Stimulated activated CD8-positive, alpha-beta memory T cell treated with anti-CD3 and anti-CD28 coated beads, Interleukin-12 subunit alpha, Interleukin-12 subunit beta, amount 100 ng/mL, for 1 hour (primary cell): ENCODE results near the gene PPP1R15A.
A peak's percentile ranks its signal among the peaks of the same experiment; 100 is the strongest.
"Not testable (repeated sequence)": the region's sequence is repeated elsewhere in the genome, so short reads cannot be mapped to it uniquely, and the experiment has no call there.

ENCODE experiments used
- DNase-seq: peaks from one replicate; pipeline ENCODE4 v3.0.0-alpha.2; 2020; ENCODE audit warnings: low read depth

The PPP1R15A gene

DNA sequence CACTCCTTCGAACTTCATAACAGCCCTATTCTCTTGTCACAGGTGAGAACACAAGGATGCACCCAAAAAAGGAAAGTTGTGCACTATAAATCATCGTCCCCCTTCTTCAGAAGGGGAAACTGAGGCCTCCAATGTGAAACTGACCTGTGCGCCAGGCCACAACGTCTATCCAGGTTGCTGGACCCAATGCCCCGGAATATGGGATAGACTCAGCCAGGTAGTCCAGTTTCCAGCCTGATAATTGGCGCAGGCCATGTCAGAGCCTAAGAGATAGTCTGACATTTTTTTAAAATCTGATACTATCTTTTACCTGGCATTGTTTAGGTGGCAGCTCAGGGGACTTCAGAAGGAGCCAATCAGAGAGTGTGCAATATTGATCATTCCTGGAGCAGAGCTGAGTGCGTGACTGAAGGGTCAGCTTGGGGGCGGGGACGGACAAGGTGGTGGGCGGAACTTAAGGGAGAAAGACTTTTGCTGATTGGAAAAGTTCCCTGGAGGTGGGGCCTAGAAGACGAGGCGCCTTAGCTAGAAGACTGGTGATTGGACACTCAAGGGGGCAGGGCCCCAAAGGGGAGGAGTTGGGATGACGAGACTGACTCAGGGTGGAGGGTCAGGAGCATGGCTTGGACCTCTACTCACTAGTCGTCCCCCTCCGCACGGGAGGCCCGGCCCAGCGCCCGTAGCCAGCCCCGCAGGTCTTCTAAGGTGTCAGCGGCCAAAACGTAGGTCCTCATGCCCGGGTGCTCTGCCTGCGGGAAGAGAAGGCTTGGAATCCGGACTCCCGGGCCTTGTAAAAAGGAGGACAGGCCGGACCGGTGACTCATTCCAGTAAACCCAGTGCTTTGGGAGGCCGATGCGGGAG is 12.3 kb upstream of the PPP1R15A start:
- DNase-seq, result no peak

GRCh38 chr19:48861313-48861712 is 10.9 kb upstream of the PPP1R15A start:
- no peak for DNase-seq

DNA sequence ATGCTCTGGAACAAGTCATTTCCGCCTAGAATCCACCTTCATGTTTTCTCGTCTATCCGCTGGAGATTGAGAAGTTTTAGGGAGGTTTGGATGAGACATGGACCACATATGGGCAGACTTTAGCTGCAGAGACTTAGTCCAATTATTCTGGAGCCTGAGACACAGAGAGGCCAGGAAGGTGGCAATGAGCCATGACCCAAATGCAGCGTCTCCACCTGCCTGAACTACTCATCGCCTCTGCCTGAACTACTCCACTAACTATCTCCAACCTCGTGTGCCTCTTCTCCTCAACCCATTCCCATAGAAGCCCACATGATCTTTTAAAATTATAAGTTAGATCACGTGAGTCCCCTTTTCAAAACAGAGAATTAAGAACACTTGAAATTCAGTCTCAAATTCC is 9.4 kb upstream of the PPP1R15A start:
- no peak for DNase-seq

DNA sequence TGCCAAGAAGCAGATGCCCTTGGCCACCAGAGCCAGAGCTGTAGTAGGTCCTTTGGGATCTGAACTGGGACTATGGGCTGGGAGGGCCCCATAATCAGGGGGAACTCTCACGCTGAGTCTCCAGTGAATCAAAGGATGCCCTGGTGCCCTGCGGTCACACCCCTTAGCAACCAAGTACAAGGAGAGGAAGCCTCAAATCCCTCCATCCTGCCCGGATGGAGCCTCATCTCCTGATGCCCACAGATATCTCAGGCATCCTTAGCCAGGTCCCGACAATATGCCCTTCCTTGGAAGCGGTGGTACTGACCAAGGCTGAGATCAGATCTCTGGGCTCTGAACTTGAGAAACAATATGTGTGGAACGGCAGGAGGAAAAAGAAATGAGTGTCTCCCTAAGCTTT is 5.5 kb upstream of the PPP1R15A start:
- no peak for DNase-seq

DNA sequence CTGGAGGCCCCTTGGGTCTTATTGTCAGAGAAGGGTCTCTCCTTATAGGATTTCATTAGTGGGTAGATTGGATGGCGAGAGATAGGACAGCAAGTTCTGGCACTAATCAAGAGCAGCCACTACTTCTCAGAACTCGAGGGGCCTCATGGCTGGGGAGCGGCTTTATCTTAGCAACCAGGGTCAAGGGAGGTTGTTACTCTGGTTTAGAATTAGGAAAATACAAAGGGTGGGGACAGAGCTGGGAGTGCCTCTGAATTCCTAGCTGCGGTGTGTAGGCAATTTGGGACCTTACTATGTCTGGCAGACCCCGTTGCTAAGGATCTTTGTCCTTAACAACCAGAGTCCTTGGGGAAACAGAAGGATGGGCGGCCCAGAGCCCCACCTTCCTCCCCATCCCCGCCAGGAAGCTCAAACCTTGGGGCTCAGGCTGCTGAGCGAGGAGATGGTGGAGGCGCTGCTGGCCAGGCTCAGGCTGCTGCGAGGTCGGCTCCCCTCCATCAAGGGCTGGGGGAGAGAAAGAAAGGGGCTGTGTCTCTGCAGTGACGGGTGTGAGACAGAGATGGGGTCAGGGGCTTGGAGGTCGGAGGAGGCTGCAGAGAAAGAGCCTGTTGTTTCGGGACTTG is 5.0 kb upstream of the PPP1R15A start:
- no peak for DNase-seq

- DNase-seq, result no peak
These were observed 4.5 kb upstream of the PPP1R15A start for GRCh38 chr19:48867746-48868113.

DNA sequence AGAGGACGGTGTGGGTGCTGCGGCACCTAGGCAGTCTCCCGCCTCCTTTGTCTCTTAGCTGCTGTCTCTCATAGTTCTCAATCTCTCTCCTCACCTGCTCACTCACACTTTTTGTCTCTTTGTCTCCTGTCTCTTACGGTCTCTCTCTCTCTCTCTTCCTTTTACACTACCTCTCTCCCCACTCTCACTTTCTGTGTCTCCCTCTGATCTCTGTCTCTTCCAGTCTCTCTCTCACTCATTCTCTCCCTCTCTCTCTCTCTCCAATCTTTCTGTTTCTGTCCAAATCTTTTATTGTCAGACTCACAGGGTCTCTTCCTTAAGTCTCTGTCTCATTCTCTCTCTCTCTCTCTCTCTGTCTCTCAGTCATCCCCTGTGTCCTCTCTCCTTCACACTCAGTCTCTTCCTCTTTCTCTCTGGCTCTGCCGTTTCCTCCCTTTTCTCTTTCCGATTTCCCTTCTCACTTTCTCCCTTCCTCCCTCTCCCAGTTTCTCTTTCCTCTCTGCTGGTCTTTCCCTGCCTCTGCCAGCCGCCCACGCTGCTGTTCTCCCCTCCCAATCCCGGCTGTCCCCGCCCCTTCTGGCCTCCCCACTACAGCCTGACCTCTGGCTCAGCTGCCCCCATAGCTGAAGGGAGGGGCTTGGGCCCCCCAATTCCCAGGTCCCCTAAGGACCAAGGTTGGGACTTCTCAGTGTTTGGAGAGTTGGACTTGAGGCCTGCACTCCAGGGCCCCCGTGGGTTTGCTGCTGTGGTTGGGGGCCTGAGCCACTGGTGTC is 3.9 kb upstream of the PPP1R15A start, which contains the start of gene PLEKHA4:
Gene PLEKHA4 (minus strand): TSS at position 504 of the 773 bp plus-strand sequence. CDS start 997 bp downstream, outside the sequence.
- DNase-seq, result no peak

GRCh38 chr19:48870048-48870447 is 2.2 kb upstream of the PPP1R15A start:
- no peak for DNase-seq

GRCh38 chr19:48871471-48872181 is 595 bp upstream of the PPP1R15A start:
- DNase-seq, result not testable (repeated sequence)

DNA sequence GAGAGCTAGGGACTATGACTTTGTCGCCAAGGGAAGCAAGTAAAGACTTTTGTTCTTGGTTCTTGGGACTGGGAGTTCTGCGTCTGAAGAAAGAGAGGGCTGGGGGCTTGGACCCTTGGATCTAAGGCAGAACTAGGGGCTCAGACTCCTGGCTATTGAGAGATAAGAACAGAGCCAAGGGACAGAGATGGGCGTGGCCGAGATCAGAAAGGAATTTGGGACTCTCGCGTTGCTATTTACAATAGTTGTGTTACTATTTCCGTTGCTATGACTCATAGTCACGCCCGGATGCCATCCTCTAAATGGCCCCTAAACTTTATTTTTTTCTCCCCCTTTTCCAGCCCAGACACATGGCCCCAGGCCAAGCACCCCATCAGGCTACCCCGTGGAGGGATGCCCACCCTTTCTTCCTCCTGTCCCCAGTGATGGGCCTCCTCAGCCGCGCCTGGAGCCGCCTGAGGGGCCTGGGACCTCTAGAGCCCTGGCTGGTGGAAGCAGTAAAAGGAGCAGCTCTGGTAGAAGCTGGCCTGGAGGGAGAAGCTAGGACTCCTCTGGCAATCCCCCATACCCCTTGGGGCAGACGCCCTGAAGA is 759 bp downstream of the PPP1R15A start:
- peak; percentile 61 for DNase-seq

DNA sequence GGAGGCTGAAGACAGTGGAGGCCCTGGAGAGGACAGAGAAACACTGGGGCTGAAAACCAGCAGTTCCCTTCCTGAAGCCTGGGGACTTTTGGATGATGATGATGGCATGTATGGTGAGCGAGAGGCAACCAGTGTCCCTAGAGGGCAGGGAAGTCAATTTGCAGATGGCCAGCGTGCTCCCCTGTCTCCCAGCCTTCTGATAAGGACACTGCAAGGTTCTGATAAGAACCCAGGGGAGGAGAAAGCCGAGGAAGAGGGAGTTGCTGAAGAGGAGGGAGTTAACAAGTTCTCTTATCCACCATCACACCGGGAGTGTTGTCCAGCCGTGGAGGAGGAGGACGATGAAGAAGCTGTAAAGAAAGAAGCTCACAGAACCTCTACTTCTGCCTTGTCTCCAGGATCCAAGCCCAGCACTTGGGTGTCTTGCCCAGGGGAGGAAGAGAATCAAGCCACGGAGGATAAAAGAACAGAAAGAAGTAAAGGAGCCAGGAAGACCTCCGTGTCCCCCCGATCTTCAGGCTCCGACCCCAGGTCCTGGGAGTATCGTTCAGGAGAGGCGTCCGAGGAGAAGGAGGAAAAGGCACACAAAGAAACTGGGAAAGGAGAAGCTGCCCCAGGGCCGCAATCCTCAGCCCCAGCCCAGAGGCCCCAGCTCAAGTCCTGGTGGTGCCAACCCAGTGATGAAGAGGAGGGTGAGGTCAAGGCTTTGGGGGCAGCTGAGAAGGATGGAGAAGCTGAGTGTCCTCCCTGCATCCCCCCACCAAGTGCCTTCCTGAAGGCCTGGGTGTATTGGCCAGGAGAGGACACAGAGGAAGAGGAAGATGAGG is 1.5 kb downstream of the PPP1R15A start:
- no peak for DNase-seq

- no peak for DNase-seq
These were observed 2.3 kb downstream of the PPP1R15A start for GRCh38 chr19:48874303-48875135.

GRCh38 chr19:48876043-48876981 is 4.1 kb downstream of the PPP1R15A start:
- not testable (repeated sequence) for DNase-seq

GRCh38 chr19:48877855-48878195 is 5.6 kb downstream of the PPP1R15A start:
- no peak for DNase-seq

- no peak for DNase-seq
These were observed 6.2 kb downstream of the PPP1R15A start for GRCh38 chr19:48878196-48879024.

DNA sequence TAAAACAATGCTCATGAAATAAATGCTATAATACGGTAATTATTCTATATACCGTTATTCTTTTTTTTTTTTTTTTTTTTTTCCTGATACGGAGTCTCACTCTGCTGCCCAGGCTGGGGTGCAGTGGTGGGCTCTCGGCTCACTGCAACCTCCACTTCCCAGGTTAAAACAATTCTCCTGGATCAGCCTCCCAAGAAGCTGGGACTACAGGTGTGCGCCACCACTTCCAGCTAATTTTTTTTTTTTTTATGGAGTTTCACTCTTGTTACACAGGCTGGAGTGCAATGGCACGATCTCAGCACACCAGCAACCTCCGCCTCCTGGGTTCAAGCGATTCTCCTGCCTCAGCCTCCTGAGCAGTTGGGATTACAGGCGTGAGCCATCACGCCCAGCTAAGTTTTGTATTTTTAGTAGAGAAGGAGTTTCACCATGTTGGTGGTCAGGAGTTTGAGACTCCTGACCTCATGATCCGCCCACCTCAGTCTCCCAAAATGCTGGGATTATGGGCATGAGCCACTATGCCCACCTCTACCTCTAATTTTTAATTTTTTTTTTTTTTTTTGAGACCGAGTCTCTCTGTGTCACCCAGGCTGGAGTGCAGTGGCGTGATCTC is 6.9 kb downstream of the PPP1R15A start:
- DNase-seq, result no peak

DNA sequence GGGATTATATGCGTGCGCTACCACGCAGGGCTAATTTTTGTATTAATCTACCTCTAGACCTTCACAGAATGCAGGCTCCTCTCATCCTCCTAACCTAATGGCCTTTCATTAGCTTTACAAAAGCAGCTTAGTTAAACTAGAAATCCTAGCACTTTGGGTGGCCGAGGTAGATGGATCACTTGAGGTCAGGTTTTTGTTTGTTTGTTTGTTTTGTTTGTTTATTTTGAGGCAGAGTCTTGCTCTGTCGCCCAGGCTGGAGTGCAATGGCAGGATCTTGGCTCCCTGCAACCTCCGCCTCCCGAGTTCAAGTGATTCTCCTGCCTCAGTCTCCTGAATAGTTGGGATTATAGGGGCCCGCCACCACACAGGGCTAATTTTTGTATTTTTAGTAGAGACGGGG is 7.5 kb downstream of the PPP1R15A start:
- not testable (repeated sequence) for DNase-seq
